Hematopoietic multipotent progenitor cell (in vitro differentiated cells): ENCODE measurements around the gene RELT. TPM values are rescaled to one million over a fixed set of nuclear protein-coding genes. Genes with fewer than 3 reads are reported as not detected.
A peak's percentile ranks its signal among the peaks of the same experiment; 100 is the strongest.

Experiments
- DNase-seq, 3 donors: peaks; one replicate each; pipeline ENCODE4 v3.0.0-alpha.2; 2011 to 2015; ENCODE audit warnings: low read depth in 2 of 3, low spot score in 2 of 3
- total RNA-seq: library from RNA; depleted of rRNA; stranded (reverse); fragments of >200 nt; gene quantifications from one replicate; pipeline ENCODE4 v1.2.3, GENCODE V29; 2012

RELT gene
- total RNA-seq, 1 donor, result 69.2 TPM

DNA sequence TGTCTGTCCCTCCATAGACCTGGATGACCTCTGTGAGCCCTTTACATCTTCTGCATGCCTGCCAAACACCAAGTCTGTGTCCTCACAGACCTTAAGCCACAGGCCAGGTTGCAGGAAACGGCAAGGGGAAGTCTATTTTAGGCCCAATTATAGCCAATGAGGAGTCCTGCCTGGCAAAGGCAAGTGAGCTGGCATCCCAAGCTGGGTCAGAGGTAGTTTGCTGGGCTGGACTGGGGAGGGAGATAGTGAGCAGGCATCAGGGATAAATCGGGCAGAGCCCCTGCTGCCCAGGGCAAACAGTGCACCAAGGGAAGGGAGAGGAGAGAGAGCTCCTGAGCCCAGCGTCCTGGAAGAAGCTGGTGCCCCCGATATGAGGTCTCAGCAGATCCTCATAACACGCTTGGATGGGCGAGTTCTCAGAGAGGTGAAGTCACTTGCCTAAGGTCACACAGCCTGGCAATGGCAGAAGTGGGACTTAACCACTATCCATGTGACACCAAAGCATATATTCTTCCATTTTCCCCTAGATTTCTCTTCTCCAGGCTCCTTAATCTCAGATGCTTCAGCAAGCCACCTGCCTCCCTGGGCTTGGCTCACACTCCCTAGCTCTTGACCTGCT lies 3.7 kb upstream of the RELT start:
- peak in 2 of 3 donors; percentile 69 to 72 for DNase-seq

DNA sequence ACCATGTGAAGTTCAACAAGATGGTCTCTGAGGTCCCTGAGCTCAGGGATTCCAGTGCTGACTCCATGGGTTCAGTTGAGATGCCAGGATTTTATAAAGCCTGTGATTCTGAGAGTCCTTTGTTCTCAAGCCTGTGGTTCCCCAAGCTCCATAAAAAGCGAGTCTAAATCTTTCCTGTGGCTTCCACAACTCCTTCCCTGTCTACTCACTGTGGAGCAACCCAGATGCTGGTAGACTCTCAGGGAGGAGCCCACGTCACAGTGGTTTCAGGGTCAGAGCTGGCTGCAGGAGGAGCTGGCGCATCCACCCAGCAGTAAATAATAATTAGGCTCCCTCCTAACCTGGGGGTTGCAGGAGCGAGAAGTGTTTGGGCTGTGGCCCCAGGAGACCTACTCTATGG lies 2.0 kb upstream of the RELT start:
- no peak for DNase-seq

DNA sequence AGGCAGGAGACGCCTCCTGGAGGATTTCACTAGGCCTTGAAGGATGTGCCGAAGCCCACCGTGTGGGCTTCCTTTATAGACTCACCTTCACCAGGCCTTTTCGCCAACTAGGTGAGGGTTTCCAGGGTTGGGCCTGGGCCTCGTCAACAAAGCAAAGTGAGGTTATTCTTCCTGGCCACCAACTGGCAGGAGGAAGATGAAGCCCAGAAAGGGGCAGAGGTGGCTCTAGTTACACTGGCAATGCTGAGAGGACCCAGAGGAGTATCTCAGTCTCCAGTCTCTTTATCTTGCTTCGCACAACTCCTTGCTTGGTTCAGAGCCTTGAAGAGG lies 404 bp upstream of the RELT start:
- DNase-seq, result no peak

DNA sequence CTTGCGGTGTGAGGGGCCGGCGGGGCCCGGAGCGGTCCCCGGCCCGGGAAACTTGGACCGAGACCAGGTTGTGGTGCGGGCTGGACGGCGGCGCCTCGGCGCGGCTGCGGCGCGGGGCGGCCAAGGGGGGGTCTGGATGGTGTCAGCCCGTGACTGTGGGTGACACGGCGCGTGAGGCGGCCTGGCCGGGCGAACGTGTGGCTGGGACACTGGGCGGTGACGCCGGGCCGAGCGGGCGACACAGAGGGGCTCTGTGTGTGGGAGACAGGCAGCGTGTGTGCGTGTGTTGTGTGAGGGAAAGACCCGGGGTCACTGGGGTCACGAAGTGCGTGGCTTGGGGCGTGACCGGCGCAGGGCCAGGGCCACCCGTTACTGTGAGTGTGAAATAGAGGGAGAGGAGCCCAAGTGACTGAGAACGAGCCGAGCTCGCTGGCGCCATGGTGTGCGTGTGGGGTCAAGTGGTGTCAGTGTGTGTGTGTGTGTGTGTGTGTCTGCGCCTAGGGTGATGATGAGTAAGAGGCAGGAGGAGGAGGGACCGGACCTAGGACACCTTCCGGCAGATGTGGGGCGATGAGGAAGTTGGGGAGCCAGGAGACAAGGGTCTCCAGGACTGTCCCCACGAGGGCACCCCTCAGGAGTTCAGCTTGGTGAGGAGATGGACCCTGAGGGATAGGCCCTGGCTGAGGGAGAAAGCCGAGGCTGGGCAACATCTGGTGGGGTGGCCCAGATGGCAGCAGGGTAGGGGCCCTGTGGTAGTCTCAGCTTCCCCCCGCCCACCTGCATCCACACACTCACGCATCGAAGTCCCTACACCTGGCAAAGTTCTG lies 817 bp downstream of the RELT start:
- peak; percentile 37 to 87 (median 87) for DNase-seq

DNA sequence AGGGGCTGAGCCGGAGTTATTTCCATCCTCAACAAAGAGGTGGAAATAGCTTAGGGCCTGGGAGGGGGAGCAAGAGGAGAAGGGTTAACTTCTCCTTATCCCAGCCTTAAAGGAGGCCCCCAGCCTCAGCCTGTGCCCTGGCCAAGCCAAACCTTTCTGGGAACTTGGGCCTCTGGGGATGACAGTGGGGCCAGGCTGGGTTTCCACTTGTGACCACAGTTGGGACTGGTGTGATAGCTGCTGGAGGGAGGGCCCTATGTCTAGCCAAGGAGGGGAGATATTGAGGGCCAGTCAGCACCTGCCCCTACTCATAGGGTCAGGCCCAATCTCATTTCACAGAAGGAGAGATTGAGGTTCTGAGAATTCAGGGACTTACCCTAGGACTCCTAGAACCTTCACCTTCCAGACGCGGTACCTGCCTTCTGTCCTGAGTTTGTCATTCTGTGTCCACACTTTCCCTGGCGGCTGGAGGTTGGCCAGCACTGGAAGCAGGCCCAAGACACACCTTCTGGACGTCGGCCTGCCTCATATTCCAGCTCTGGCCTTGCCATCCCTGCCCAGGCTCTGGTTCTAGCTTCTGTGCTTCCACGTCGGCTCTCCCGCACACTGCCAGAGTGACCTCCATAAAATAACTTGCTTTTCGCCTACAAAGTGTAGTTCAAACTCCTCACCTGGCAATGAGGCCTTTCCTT lies 3.1 kb downstream of the RELT start:
- DNase-seq, result no peak

DNA sequence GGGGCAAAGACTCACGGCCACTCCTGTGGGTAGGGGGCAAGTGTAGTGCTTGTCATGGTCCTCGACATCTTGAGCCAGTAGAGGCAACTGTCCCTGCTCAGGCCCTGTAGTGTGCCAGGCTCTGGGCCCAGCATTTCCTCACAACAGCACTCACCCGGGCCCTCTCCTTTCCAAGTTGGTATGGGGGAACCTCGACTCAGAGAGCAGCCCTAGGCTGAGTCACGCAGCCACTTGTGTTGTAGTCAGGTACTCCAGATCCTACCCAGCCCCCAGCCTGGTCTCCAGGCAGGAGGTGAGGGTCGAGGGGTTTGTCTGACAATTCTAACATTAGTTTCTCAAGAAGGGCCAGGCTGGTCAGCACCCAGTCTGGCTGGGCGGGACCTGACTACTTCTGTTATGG lies 4.1 kb downstream of the RELT start:
- DNase-seq, result no peak

DNA sequence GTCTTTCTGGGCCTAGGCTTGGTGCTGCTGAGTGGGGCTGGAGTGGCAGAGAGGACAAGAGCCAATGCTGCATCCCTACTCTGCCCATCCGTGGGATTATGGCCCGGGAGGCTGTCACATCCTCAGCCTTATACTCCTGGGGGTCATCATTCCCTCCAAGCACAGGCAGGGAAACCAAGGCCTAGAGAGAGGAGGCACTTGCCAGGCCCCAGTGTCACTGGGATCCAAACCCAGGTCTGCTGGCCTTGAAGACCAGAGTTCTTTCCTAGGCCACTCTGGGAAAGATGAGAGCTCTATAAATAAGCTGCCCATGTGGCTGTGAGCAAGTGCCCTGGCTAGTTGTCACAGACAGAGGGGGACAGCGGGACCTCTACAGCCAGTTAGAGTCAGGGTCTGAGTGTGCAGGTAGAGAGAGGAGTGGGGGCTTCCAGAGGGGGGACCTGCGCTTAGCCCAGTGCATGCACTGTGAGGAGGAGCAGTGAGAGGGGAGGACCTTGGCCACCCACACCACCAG lies 4.8 kb downstream of the RELT start:
- DNase-seq, result no peak

DNA sequence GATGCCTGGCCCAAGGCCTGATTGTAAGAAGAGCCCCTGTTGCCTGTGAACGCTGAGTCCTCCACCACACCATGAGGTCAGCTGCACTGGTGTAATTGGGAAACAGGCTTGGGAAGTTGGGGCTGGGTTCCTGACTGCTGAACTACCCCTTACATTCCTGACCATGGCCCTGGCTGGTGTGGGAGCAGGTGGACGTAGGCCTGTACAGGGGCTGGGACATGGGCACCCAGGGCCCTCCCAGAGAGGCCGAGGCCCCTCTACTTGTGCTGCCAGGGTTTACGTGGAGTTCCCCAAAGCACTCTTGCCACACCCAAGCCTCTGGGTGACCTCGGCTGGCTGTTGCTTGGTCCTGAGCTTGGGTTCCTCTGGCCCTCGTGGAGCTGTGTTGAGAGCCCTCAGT lies 5.4 kb downstream of the RELT start:
- no peak for DNase-seq

DNA sequence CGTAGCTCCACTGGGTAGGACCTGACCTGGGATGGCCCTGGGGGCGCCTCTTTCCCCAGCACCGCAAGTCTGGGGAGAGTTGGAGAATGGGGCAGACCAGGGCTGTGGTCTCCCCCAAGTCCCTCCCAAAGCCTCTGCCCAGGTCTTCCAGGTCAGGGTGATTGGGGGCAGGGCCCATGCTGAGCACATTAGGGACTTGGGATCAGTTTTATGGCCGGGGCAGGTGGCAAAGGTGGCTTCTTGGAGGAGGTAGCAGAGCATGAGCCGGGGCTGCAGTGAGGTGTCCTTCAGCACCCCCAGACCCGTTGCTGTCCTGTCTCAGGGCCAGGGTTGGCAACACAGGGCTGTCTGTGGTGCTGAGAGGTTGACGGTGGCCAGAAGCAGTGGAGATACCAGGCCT lies 6.0 kb downstream of the RELT start:
- no peak for DNase-seq

DNA sequence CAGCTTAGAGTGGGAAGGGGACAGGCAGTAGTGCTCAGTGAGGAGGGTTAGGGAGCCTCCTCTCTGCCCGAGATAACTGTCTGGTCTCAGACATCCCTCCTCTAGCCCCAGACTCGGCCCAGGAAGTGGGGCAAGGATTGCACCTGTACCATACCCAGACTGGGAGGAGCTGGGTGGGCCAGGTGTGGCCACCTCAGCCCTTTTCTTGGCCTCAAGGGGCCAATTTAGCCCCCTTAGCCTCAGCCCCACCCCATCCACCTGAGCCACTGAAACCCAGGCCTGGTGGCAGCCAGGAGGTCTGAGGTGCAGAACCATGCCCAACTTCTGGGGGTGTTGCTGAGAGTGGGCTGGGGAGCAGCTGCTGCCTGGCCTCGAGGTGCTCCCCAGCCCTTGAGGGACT lies 6.5 kb downstream of the RELT start:
- DNase-seq, result no peak

DNA sequence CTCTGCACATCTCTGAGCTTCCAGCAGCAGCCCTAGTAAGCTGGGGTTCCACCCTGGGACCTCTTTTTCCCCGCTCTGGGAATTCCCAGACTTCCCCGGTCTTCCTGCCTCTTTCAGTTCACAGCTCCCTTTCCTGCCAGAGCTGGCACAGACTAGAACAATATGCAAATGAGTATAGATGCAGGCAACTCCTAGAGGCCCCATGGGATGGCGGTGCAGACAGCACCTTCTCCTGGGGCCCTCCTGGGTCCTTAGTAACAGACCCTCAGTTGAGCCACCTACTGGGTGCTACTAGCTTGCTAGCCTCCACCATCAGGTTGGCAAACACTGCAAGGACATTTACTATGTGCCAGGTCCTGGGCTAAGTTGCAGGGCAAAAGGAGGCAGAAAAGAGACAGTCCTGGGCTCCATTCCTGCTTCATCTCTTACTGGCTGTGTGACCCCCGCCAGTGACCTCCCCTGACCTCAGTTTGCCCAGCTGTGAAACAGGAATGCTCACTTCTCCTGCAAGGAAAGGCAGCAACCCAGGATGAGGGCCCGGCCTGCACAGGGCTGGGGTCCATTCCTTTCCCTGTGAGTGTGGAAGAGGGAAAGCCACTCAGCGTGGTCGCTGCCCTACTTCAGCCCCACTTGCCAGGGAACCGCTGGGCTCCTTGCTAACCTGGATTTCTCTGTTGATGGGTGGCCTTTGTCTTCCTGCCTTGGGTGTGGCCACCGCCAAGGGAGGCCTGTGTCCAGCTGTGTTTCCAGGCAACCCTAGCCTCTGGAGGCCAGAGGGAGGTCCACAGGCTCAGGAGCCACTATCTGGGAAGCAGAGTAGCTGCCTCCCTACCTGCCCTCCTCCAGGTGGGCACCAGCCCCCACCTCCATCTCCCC lies 7.3 kb downstream of the RELT start:
- no peak for DNase-seq

DNA sequence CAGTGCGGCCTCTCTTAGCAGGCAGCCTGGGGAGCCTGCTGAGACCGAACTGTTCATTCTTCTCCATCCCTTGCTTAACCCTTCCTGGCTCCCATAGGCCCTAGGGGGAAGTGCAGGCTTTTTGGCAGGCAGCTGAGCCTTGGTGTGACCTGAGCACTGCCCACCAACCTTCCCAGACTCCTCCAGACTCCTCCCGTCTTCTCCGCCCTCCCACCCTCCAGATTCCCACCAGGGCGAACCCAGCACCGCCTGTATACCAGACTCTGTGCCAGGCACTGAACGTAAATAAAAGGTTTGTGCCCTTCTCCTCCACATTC lies 7.9 kb downstream of the RELT start:
- DNase-seq, result no peak

DNA sequence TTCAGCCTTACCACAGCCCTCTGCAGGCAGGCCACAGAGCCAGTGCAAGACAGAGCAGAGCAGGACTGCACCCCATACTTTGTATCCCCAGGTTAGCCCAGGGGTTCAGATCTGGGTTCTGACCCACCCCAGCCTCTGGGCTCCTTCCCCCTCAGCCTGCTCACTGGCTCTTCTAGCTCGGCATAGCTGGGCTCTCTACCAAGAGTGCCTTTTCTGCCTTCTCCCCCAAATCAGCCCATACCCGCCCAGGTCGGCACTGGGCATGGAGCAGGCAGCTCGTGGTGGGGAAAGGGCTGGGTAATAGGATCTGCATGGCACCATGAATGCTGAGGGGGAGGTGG lies 8.3 kb downstream of the RELT start:
- DNase-seq, result no peak

DNA sequence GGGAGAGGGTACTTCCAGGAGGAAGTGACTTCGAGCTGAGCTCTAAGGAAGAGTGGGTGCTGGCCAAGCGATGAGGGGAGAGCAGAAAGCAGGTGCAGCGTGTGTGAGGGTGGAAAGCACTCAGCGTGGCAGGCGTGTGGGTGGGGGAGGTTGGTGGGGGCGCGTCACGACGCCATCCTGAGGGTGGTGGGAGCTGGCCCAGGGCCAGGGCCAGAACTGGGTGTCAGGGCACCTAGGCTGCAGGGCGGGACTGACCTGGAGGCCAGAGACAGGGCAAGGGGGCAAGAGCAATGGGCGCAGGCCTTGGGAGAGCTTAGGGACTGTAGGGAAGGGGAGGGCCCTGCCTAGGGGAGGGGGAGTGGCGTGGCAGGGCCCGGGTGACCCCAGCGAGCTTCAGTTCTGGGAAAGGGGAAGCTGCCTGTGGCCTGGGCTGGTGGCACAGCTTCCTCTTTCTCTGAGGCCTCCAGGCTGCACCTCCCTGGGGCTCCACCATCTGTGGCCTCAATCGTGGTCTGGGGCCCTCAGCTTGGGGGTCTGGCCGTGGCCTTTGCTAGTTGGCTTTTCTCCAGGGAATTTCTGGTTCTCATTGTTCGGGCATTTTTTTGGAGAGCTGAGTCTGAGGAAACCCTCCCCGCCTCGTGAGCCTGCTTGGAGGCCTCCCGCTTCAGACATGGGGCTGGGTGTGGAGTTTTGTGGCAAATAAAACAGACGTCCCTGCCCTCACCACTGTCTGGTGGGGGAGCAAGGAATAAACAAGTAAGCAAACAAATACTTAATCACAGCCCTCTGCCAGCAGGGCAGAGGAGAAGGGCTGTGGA lies 8.9 kb downstream of the RELT start:
- DNase-seq, result peak in 2 of 3 donors; percentile 94 to 97

DNA sequence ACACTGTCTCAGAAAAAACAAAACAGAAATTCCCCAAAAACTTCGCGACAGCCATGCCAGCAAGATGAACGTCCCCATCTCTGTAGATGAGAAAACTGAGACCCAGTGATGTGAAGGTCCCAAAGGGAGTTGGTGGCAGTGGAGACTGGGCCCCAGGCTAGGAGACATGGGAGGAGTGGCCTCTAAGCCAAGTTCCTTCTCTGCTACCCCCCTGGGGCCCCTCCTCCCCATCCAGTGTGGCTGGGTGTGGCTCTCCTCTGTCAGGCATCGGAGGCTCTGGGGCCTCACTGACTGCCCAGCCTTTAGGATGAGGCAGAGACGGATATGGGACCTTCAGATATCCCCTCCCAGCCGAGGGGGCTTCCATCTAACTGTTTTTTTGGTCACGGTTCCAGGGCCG lies 9.8 kb downstream of the RELT start:
- peak in 1 of 3 donors; percentile 39 for DNase-seq

DNA sequence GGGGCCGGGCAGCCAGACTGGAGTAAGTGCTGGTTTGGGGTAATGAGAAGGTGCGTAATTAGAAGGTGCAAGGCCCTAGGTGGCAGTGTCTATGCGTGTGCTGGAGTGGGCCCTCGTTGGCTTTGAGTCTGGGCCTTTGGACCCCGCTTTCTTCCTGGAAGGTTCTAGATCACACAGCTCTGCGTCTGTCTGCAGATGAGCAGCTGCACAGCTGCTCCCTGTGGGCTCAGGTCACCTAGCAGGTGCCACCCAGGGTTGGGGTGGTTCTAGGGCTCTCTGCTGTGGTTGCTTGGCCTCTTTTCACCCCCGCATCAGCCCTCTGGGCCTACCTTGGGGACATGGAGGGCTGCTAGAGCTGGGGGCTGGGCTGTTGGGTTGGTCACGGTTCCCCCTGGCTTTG lies 10.3 kb downstream of the RELT start:
- no peak for DNase-seq

DNA sequence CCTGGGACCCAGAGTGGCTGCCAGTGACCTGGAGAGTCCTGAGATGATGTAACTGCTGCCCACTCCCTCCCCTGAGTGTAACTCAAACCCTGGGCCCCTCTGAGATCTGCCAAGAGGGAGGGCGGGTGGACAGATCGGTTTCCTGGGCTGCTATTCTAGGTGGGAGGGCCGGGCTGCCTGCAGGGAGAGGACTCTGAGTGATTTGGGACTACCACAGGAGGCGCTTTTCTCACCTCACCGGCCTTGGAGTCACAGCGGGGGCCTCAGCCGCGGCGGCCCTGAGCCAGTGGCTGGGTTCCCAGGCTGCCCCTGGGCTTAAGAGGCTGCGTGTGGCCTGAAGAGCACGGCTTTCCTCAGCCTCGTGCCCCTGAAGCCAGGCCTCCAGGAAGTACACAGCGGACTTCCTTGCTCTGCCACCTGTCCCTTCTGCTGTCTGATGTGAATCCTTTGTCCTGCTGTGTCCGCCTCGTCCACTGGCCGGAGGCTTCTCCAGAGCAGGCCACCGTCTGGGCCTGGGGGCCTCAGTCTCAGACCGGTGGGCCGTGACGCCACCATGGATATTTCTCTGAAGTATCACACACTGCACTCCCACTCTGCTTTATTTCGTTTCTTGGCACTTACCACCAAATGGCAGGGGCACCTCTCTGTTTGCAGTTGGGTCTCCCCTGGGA lies 11.5 kb downstream of the RELT start:
- DNase-seq, result no peak

DNA sequence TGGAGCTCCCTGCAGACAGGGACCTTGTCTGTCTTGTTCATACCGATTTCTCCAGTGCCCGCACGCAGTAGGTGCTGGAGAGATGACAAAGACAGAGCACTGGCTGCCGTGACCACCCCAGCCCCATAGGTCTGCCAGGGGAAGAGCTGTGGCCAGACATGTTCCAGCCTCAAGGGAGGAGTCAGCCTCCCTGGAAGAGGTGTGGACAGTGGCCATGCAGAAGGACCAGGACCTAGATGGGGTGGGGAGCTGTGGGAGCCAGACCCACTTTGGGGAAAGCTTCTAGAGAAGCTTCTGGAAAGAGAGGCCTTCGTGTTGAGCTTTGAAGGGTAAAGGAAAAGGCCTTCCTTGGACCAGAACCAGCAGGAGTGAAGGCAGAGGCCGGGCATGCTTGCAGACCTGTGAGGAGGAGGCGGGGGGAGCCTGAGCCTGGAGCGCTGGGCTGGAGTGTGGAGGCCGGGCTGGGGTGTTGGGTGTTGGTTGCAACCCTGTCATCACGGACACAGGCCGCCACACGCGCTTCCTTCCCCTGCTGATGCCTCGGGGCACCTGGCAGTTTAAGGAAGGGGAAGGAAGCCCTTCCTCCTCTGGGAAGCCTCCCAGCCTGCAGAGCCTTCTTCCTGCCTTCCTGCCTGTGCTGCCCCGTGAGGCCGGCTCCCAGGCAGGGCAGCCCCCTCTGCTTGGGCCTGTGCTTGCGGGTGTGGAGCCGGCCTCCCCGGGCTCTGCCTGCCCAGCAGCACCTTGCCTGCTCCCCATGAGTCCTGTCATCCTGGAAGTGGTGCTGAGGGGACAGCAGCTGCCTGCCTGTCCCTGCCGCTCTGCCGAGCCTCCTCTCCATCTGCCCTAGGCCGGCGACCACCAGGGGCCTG lies 12.3 kb downstream of the RELT start:
- peak in 1 of 3 donors; percentile 52 for DNase-seq

DNA sequence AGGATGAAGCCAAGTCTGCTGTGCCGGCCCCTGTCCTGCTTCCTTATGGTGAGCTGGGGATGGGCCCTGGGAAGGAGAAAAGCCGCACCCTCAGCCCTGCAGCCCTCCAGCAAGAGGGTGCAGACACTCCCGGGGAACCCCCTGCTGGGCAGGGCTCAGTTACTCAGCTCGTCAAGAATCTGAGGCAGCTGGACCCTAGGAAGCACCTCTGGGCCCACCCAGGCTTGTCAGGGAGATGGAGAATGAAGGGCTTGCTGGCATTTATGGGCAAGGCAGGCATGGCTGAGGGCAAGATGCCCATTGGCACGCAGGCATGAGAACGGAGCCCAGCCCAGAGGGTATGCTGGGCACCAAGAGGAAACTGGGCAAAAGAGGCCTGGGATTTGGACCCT lies 12.9 kb downstream of the RELT start:
- no peak for DNase-seq
